B cell (primary cell): ENCODE data around the gene VAV3. TPM values are rescaled to one million over a fixed set of nuclear protein-coding genes. Genes with fewer than 3 reads are reported as not detected.
A peak's percentile ranks its signal among the peaks of the same experiment; 100 is the strongest.

Experiments used
- ATAC-seq: fragments of 200-7000 bp; cut with Tn5 transposase; one replicate; pipeline ENCODE4 v1.10.0; 2021; ENCODE audit warnings: low read depth, mild to moderate bottlenecking, moderate number of reproducible peaks, moderate library complexity
- CTCF ChIA-PET: fragments of 350-600 bp; sonication (Branson Sonifier 250); formaldehyde crosslinking; loops from one replicate; lab custom pipeline; 2021; ENCODE audit warnings: antibody characterized with exemption, inconsistent platforms; lab: Charles Lee
- POLR2A ChIA-PET: fragments of 350-600 bp; sonication (Branson Sonifier 250); formaldehyde crosslinking; loops from one replicate; lab custom pipeline; 2021; ENCODE audit warnings: antibody characterized with exemption; lab: Charles Lee
- DNase-seq: peaks from one replicate; pipeline ENCODE4 v3.0.0; 2013
- H2AFZ ChIP-seq: 2 replicates; pipeline ENCODE4 v1.6.1; 2012; ENCODE audit warnings: mild to moderate bottlenecking, low read depth, low read length; ENCODE audit not compliant: insufficient read depth, poor library complexity, severe bottlenecking
- H3K27ac ChIP-seq, 2 donors: 1 replicate in 1 of 2; 2 replicates in 1 of 2; pipeline ENCODE4 v1.5.1; 2012 to 2013; ENCODE audit warnings: low read length in 2 of 2, mild to moderate bottlenecking in 2 of 2, moderate library complexity in 1 of 2
- H3K27me3 ChIP-seq, 4 experiments: fragments of 200-600 bp in 1 of 4; sonication (generic) in 1 of 4; replicated peaks in 1 of 4; 1 replicate in 2 of 4; 2 replicates in 2 of 4; pipeline versions ENCODE4 v1.6.1 to v1.7.0; 2013 to 2016; ENCODE audit warnings: low read length in 3 of 4, mild to moderate bottlenecking in 2 of 4, mixed read lengths in 1 of 4, moderate library complexity in 1 of 4; ENCODE audit not compliant: insufficient read depth in 4 of 4, control insufficient read depth in 3 of 4; ENCODE audit errors: control extremely low read depth in 1 of 4
- H3K36me3 ChIP-seq, 2 experiments: replicated peaks in 1 of 2; 1 replicate in 1 of 2; 2 replicates in 1 of 2; pipeline versions ENCODE4 v1.6.1 to v1.7.1; 2013; ENCODE audit warnings: low read length in 1 of 2; ENCODE audit not compliant: insufficient read depth in 2 of 2, control insufficient read depth in 1 of 2; ENCODE audit errors: control extremely low read depth in 1 of 2, extremely low read depth in 1 of 2
- H3K4me1 ChIP-seq, 2 donors: fragments of 200-600 bp in 1 of 2; sonication (generic) in 1 of 2; 1 replicate in 1 of 2; 2 replicates in 1 of 2; pipeline versions ENCODE4 v1.5.1 to v1.6.1; 2013 to 2017; ENCODE audit warnings: low read length in 2 of 2; ENCODE audit not compliant: control insufficient read depth in 2 of 2, insufficient read depth in 2 of 2
- H3K4me2 ChIP-seq: replicated peaks from 2 replicates; pipeline ENCODE3; 2012; ENCODE audit warnings: mild to moderate bottlenecking, low read depth, low read length; ENCODE audit not compliant: poor library complexity, severe bottlenecking
- H3K4me3 ChIP-seq, 5 experiments: fragments of 200-600 bp in 1 of 5; sonication (generic) in 1 of 5; 1 replicate in 3 of 5; 2 replicates in 2 of 5; pipeline versions ENCODE4 v1.5.1 to v1.7.0; 2011 to 2016; ENCODE audit warnings: low read length in 4 of 5, mild to moderate bottlenecking in 4 of 5, low read depth in 2 of 5, control low read depth in 1 of 5, moderate library complexity in 1 of 5; ENCODE audit not compliant: insufficient read depth in 1 of 5; ENCODE audit errors: control extremely low read depth in 1 of 5, extremely low read depth in 1 of 5
- H3K79me2 ChIP-seq: fragments of 200-600 bp; sonication (generic); one replicate; pipeline ENCODE4 v1.6.0; 2016; ENCODE audit warnings: low read length; ENCODE audit not compliant: control insufficient read depth, insufficient read depth
- H3K9ac ChIP-seq: fragments of 200-600 bp; sonication (generic); 2 replicates; pipeline ENCODE4 v1.6.1; 2017; ENCODE audit warnings: mild to moderate bottlenecking, low read length, moderate library complexity
- H3K9me3 ChIP-seq, 3 donors: one replicate each; pipeline versions ENCODE4 v1.6.1 to v1.7.1; 2013; ENCODE audit warnings: low read length in 2 of 3; ENCODE audit not compliant: control insufficient read depth in 2 of 3, insufficient read depth in 1 of 3; ENCODE audit errors: control extremely low read depth in 1 of 3
- H4K20me1 ChIP-seq: 2 replicates; pipeline ENCODE4 v1.6.0; 2012; ENCODE audit warnings: mild to moderate bottlenecking, low read length; ENCODE audit not compliant: insufficient read depth, control insufficient read depth, poor library complexity, severe bottlenecking
- H3K27ac Mint-ChIP-seq: one replicate; pipeline ENCODE4 v1.8.0; 2021; ENCODE audit warnings: mixed read lengths
- H3K27me3 Mint-ChIP-seq: one replicate; pipeline ENCODE4 v1.8.0; 2021; ENCODE audit warnings: mixed read lengths
- H3K4me1 Mint-ChIP-seq: one replicate; pipeline ENCODE4 v1.8.0; 2021; ENCODE audit warnings: mixed read lengths
- H3K4me3 Mint-ChIP-seq: one replicate; pipeline ENCODE4 v1.8.0; 2021; ENCODE audit warnings: mixed read lengths
- H3K9me3 Mint-ChIP-seq: one replicate; pipeline ENCODE4 v1.8.0; 2022; ENCODE audit warnings: mixed read lengths; ENCODE audit not compliant: insufficient read depth
- EZH2 ChIP-seq: IDR thresholded peaks from 2 replicates; pipeline ENCODE4 v1.6.1; 2012; ENCODE audit warnings: borderline replicate concordance, low read depth, mild to moderate bottlenecking, moderate library complexity, low read length; ENCODE audit not compliant: insufficient read depth, poor library complexity, severe bottlenecking
- WGBS: methylation state at CpG from one replicate; pipeline ENCODE4 v1.1.5; 2013; ENCODE audit warnings: missing lambda C conversion rate; ENCODE audit not compliant: insufficient coverage; 5-methylcytosine and 5-hydroxymethylcytosine counted together
- intact Hi-C: fragments of 100-400 bp; cut with micrococcal nuclease; formaldehyde crosslinking; loops from one replicate; pipeline ENCODE4 v1.10.0; 2022
- polyA plus RNA-seq: library from polyadenylated mRNA; depleted of rRNA; stranded (reverse); fragments of >200 nt; gene quantifications from 2 replicates; pipeline ENCODE4 v1.2.3, GENCODE V29; 2012
- total RNA-seq, 2 donors: library from RNA; stranded (reverse); fragments of 120-200 nt in 1 of 2; gene quantifications; 1 replicate in 1 of 2; 2 replicates in 1 of 2; pipeline versions ENCODE4 v1.2.3 to v1.2.4, GENCODE V29; 2013 to 2022
- TF ChIP-seq, protein P1 (sequence below): fragments of 200-600 bp; IDR thresholded peaks from one replicate; pipeline ENCODE4 v1.8.0; 2022; ENCODE audit warnings: antibody characterized with exemption, mild to moderate bottlenecking

Gene VAV3
- total and polyA plus RNA-seq, 2 donors (not counting 1 experiment from before 2014, with no cell fraction given), result 14.8 to 32.5 TPM

DNA sequence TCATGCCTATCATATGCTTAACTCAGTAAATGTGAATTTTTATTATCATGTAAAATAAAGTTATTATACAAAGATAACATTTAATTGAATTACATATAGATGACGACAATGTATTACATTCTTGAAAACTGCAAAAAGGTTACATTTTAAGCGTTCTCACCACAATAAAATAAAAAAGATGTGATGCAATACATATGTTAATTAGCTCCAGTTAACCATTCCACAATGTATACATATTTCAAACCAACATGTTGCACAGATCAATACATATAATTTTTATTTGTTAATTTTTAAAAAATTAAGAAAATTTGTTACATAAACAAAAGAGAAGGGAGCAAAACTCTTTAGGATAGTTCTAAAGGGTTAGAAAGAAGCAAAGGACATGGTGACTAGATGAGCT lies 183.7 kb downstream of the VAV3 start:
- DNase-seq (no peak), ATAC-seq (no peak)
- intact Hi-C loops, result loop anchor here (5.0 to 10.0 kb wide), 3 partner anchors 264 to 781 kb away; partner anchors contain the start of genes EEIG2 and SLC25A24
- Histone ChIP-seq H3K4me2 (no peak overlapping the region), H3K9ac (no peak overlapping the region), H3K27ac (no peak overlapping the region), H3K9me3 (no peaks in the 10 kb centered on the region), H3K4me3 (no peak overlapping the region), H4K20me1 (peaks cover 5% of the 10 kb centered on the region), H3K4me1 (peaks cover 41 to 51% of the 10 kb centered on the region in 2 donors), H2AFZ (no peak overlapping the region), H3K79me2 (peaks cover 73% of the 10 kb centered on the region), H3K36me3 (peaks cover 0 to 9% of the 10 kb centered on the region in 2 experiments), H3K27me3 (no peaks in the 10 kb centered on the region)
- Mint-ChIP-seq H3K9me3 (no peaks in the 10 kb centered on the region), H3K4me3 (no peak overlapping the region), H3K27me3 (no peaks in the 10 kb centered on the region), H3K4me1 (peaks cover 55% of the 10 kb centered on the region), H3K27ac (no peak overlapping the region)
- POLR2A ChIA-PET, result no interaction called here
- WGBS, result no CpG with 5 or more reads among the region's 2 CpGs
- TF ChIP-seq, protein P1, sequence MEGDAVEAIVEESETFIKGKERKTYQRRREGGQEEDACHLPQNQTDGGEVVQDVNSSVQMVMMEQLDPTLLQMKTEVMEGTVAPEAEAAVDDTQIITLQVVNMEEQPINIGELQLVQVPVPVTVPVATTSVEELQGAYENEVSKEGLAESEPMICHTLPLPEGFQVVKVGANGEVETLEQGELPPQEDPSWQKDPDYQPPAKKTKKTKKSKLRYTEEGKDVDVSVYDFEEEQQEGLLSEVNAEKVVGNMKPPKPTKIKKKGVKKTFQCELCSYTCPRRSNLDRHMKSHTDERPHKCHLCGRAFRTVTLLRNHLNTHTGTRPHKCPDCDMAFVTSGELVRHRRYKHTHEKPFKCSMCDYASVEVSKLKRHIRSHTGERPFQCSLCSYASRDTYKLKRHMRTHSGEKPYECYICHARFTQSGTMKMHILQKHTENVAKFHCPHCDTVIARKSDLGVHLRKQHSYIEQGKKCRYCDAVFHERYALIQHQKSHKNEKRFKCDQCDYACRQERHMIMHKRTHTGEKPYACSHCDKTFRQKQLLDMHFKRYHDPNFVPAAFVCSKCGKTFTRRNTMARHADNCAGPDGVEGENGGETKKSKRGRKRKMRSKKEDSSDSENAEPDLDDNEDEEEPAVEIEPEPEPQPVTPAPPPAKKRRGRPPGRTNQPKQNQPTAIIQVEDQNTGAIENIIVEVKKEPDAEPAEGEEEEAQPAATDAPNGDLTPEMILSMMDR, result no peak
- no peak for TF ChIP-seq EZH2
- CTCF ChIA-PET, result interaction anchor here (0.7 to 18.2 kb wide), 29 partner anchors 12 to 862 kb away, joined by 3 to 709 read pairs (median 7); partner anchors contain the start of gene VAV3

DNA sequence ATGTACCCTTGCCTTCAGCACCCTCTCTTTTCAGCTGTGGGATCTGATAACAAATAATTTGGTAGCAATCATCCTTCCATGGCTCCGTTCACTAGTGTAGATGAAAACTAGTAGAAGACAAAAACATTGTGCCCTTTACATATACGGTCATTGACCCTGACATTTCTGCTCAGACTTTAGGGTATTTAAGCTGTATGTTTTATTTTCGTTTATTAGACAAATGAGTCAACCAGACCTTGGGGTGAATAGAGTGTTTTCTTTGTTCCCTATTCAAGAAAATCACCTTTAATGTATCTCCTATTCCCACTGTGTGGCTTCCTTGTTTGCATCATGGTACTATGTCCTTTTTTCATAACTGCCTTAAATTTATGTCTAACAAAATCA lies 187.3 kb downstream of the VAV3 start:
- Histone ChIP-seq H4K20me1 (peaks cover 5% of the 10 kb centered on the region), H3K36me3 (peaks cover 4 to 23% of the 10 kb centered on the region in 2 experiments), H3K79me2 (peaks cover 59% of the 10 kb centered on the region), H2AFZ (peak overlapping the region; percentile 44), H3K9me3 (no peaks in the 10 kb centered on the region), H3K27me3 (no peaks in the 10 kb centered on the region), H3K9ac (peak overlapping the region; percentile 44), H3K4me1 (peaks cover 19 to 25% of the 10 kb centered on the region in 2 donors), H3K4me3 (no peak overlapping the region), H3K27ac (peak overlapping the region; percentile 54 to 90), H3K4me2 (peak overlapping the region; percentile 47)
- TF ChIP-seq EZH2, result no peak
- TF ChIP-seq, protein P1, result no peak
- CTCF ChIA-PET, result interaction anchor here (1.0 to 18.2 kb wide), 6 partner anchors 16 to 423 kb away, joined by 3 to 709 read pairs (median 5); partner anchors contain the start of gene VAV3
- 67% methylated on average over 1 of the region's 3 CpGs for WGBS
- no peaks in the 10 kb centered on the region for H3K9me3 Mint-ChIP-seq
- peak overlapping the region; percentile 40 for H3K4me3 Mint-ChIP-seq
- POLR2A ChIA-PET, result no interaction called here
- H3K27me3 Mint-ChIP-seq, result no peaks in the 10 kb centered on the region
- DNase-seq (no peak), ATAC-seq (no peak)
- H3K27ac Mint-ChIP-seq, result peak overlapping the region; percentile 64
- H3K4me1 Mint-ChIP-seq, result peaks cover 30% of the 10 kb centered on the region
- intact Hi-C loops, result no loop called here
